HS-27A (cell line): ENCODE measurements around the gene BPIFB2.

ENCODE experiments used
- DNase-seq: peaks from one replicate; pipeline ENCODE4 v3.0.0-alpha.2; 2012; ENCODE audit warnings: low read depth, missing footprints

BPIFB2 gene

DNA sequence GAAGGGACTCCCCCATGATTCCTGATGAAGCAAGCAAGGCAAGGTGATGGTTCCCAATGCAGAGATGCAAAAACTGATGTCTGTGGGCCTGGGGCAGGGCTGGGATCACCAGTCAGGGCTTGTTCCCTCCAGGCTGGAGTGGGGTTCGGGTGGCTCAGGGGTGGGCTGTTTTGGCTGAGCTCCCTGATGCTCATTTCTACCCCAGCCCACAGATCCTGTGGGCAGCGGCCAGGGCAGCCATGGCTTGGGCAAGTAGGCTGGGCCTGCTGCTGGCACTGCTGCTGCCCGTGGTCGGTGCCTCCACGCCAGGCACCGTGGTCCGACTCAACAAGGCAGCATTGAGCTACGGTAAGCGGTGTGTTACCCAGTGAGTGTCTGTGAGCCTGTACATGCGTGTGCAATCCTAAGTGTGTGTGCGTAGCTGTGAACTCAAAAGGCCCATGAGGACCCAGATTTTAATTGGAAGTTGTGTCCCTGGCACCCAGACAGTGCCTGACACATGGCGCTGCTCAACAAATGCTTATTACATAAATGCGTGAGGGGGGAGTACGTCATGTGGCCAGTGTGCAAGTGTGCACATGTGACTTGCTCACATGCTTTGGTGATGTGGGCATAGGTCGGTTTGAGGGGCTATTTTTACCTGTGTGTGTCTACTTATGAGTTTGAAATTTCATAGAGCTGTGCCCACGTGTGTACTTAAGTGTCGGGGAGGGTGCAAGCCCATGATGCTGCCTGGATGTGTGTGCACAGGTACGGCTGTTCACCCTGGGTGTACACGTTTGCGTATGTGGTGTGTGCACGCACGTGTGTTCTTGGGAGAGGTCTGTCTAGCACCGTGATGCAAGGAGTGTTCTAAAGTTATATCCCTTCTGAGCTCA lies 1.1 kb downstream of the BPIFB2 start:
- no peak for DNase-seq

GRCh38 chr20:33009214-33010132 lies 2.0 kb downstream of the BPIFB2 start:
- no peak for DNase-seq

- DNase-seq = no peak
Measured at GRCh38 chr20:33010133-33010504, 2.6 kb downstream of the BPIFB2 start.

DNA sequence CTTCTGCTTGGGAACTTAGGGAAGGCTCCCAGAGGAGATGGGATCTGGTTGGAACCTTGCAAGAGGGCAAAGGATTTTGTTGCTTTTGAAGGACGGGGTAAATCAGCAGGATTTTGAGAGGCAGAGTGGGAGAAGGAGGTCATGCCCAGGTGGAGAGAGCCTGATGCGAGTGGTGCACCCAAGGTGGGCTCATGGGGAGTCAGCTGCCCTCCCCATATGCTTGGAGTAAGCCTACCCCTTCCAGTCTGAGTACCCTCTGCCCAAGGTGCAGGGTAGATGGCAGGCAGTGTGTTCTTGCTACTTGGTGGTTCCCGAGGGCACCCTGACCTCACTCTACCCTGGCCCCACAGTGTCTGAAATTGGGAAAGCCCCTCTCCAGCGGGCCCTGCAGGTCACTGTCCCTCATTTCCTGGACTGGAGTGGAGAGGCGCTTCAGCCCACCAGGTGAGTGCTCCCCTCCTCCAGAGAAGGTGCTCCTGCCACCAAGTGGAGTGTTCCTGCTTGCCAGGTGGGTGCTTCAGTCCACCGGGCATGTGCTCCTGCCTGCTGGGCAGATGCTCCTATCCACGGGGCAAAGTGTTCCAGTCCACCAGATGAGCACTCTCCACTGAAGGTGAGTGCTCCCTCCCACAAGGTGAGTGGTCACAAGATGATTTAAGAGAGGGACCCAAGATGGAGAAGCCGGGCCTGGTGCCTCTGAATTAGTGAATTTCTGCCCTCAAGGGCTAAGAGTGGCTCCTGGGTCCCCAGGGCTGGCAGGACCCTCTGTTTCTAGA lies 3.4 kb downstream of the BPIFB2 start:
- no peak for DNase-seq

DNA sequence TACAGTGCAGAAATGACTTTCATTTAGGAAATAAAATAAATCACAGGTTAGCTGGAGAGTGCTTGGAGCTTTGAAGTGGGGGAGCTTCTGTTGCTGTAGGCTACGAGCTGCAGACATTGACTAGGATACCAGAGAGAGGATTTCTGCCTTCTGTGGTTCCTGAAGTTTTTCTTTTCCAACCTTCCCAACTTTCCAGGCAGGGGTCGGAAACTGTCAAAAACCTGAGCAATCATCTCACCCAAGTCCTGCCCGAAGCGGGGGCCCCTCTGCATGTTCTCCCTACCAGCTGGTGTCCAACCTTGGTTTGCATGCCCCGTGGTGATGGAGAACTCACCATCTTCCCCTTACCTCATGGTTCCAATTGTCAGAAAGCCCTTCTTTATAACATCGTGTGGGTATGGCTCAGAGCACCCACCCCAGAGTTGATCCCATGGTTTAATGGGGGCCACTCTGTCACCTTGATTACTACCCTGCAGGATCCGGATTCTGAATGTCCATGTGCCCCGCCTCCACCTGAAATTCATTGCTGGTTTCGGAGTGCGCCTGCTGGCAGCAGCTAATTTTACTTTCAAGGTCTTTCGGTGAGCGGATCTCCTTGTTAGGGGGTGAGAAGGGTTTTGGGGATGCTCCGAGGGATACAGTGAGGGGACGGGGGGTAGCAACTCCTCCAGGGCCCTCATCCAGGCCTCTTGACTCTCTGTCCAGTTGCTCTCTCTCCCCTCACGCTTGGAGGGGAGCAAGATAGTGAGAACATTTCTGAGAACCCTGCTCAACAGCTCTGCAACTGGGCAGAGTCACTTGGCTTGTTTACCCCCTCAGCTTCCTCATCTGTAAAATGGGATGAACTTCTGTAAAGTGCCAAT lies 5.1 kb downstream of the BPIFB2 start:
- no peak for DNase-seq

- no peak for DNase-seq
Measured at GRCh38 chr20:33013701-33014326, 6.3 kb downstream of the BPIFB2 start.

GRCh38 chr20:33014336-33015113 lies 7.0 kb downstream of the BPIFB2 start:
- no peak for DNase-seq

DNA sequence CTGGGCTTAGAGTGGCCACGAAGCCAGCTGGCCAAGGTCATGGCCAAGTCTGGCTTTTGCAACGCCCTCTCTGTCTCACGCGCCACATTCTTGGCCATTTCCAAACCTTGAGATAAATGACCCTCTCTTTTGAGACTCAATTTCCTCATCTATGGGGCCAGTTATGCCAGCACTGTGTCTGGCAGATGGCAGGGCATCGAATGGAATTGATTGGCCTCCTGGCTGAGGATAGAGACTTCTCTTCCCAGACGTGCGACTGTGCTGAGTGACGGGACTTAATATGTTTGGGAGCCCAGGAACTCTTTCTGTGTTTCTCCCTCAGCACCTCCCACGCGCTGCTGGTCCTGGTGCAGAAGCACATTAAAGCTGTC lies 7.6 kb downstream of the BPIFB2 start:
- DNase-seq = no peak

DNA sequence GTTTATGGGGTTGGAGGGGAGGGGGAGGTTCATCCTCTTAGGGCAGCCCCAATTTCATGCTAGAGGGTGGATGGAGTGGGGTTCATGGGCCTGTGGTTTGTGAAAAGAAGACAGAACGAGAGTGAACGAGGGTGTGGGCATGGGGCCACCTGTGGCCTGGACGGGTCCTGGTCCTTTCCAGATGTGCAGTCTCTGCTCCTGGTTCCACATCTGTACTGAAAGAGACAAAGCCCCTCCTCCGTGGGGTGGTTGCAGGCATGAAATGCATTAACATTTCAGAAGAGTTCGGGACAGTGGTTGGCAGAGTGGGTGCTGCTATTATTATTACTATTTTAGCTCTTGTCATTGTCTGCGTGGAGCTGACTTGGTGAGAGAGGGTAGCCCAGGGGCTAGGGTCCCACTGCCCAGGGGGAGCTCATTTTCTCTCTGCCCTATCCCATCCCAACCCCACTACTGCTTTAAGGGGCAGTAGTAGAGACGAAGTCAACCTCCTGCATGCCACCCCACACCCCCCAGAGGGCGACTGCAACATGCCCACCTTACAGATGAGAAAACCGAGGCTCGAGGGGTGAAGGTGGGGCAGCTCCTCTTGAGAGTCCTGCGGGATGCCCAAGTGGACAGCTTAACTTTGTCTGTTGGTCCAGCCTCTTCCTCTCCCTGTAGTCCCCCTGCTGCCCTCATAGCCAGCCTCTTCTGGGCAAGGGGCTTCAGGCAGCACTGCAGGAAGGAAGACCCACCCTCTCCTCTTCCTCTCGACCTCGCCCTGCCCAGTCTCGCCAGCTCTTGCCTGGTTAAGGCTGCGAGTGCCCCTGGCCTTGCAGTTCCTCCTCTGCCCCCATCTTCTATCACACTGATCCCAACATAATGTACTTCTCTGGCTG lies 8.4 kb downstream of the BPIFB2 start:
- DNase-seq = no peak

GRCh38 chr20:33016581-33017109 lies 9.1 kb downstream of the BPIFB2 start:
- DNase-seq = no peak

- DNase-seq = no peak
Measured at GRCh38 chr20:33017542-33017941, 10.0 kb downstream of the BPIFB2 start.

DNA sequence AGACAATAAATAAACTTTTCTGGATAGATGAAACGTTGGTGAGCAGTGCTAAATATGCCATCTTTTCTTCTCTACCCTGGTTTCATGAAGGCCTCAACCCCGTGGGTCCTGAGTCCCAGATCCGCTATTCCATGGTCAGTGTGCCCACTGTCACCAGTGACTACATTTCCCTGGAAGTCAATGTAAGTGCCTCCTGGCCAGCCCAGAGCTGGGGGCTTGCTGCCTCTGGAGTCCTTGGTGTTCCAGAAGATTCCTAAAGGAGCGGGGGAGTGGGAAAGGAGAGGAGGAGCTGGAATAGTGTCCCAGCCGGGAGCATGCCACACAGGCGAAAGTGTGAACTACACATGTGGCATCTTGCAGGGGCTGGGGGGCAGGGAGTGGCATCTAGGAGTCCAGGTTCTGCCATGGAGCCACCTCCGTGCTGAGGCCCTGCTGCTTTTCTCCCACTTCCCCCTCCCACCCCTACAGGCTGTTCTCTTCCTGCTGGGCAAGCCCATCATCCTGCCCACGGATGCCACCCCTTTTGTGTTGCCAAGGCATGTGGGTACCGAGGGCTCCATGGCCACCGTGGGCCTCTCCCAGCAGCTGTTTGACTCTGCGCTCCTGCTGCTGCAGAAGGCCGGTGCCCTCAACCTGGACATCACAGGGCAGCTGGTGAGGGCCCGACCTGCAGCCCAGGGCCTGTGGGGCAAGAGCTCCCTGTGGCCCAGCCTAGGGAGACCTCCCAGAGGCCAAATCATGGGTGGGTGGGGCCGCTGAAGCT lies 10.8 kb downstream of the BPIFB2 start:
- DNase-seq = no peak

DNA sequence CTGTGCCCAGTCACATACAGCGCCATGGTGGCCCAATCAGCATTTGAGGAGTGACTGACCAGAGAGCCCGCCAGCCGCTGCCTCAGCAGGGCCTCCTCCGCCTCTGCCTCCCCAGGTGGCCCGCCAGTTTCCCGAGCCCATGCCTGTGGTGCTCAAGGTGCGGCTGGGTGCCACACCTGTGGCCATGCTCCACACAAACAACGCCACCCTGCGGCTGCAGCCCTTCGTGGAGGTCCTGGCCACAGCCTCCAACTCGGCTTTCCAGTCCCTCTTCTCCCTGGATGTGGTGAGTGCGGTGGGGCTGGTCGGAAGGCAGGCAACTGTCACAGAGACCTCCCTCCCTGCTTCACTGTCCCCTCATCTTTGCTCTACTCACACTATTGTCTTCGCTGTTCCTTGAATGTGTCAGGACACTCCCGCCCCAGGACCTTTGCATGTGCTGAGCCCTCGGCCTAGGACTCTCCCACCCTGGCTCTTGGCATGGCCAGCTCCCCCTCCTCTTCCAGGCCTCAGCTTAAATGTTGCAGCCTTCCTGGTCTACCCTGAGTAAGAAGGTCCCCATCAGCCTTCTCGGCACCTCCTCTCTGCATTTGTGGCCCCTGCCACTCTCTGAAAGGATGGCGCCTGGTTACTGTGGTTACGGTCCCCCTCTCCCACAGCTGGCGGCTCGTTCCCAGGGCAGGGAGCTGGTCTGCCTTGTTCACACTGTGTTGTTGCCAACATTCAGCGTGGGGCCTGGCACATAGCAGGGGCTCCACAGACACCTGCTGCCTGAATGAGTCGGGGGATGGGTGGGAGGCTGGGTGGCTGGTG lies 12.2 kb downstream of the BPIFB2 start:
- DNase-seq = no peak

DNA sequence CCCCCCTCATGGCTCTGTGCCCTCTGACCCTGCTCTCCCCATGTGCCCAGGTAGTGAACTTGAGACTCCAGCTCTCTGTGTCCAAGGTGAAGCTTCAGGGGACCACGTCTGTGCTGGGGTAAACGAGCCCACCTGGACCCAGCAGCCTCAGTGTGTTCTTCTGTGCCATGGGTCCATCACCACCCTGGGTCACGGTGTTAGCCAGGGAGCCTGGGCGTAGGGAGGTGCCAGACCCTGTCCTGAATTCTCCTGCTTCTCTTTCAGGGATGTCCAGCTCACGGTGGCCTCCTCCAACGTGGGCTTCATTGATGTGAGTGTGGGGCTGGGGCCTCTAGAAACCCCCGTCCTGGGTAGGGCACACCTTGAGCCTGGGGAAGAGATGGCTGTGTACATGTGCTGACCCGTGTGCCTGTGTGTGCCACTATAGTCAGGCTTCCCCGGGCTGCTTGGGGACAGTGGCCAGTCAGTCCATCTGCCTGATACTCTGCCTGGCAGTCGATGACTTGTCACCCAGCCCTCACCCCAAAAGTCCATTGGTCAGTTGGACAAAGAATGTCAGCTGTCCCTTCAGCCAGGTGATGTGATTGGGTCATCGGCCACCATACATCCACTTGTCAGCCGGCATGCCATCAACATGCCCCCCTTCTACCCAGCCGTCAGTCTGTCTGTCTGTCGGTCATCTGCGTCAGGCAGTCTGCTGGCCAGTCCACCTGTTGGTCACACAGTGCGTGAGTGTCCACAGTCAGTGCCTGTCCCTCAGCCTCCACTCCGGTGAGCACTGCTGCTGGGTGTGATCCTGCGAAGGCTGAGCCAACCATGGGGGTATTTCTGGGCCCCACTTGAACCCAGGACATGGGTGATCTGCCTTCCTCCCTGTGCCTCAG lies 13.0 kb downstream of the BPIFB2 start:
- DNase-seq = no peak

- DNase-seq = no peak
Measured at GRCh38 chr20:33021879-33022278, 14.4 kb downstream of the BPIFB2 start.

DNA sequence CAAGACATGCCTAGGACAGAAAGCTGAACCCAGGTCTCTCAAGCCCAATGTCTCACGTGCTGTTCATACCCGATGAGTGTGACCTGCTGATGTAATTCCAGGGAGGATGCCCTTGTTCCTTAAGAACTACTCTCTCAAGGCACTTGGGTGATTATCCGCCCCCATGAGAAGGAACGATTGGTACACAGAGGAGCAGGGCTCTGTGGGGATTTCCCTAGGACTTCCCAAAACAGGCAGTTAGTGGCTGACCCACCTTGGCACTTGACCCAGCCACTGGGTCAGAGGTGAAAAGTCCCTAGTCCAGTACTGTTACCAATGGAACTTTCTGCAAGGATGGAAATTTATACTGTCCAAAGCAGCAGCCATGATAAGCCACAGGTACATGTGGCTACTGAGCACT lies 14.8 kb downstream of the BPIFB2 start:
- DNase-seq = no peak
